Endothelial cell (in vitro differentiated cells): Measurements from ENCODE around the gene SRL. TPM values are rescaled to one million over a fixed set of nuclear protein-coding genes. Genes with fewer than 3 reads are reported as not detected.

Experiments
- DNase-seq: peaks from one replicate; pipeline ENCODE4 v3.0.0; 2021; ENCODE audit warnings: low spot score
- H3K27ac Mint-ChIP-seq: one replicate; pipeline ENCODE4 v1.8.0; 2021; ENCODE audit warnings: mixed read lengths, inconsistent platforms; ENCODE audit not compliant: unreplicated experiment
- H3K27me3 Mint-ChIP-seq: one replicate; pipeline ENCODE4 v1.8.0; 2021; ENCODE audit warnings: mild to moderate bottlenecking, moderate library complexity, mixed read lengths, inconsistent platforms; ENCODE audit not compliant: unreplicated experiment
- H3K36me3 Mint-ChIP-seq: one replicate; pipeline ENCODE4 v1.8.0; 2021; ENCODE audit warnings: mild to moderate bottlenecking, low read depth, mixed read lengths, inconsistent platforms; ENCODE audit not compliant: unreplicated experiment
- H3K4me1 Mint-ChIP-seq: one replicate; pipeline ENCODE4 v1.8.0; 2021; ENCODE audit warnings: mild to moderate bottlenecking, mixed read lengths, inconsistent platforms; ENCODE audit not compliant: unreplicated experiment
- H3K4me3 Mint-ChIP-seq: one replicate; pipeline ENCODE4 v1.8.0; 2021; ENCODE audit warnings: mild to moderate bottlenecking, mixed read lengths, inconsistent platforms; ENCODE audit not compliant: unreplicated experiment
- H3K9me3 Mint-ChIP-seq: one replicate; pipeline ENCODE4 v1.8.0; 2021; ENCODE audit warnings: mixed read lengths, inconsistent platforms; ENCODE audit not compliant: unreplicated experiment
- CTCF ChIP-seq: fragments of 200-600 bp; sonication (generic); IDR thresholded peaks from one replicate; pipeline ENCODE4 v1.5.0; 2021; ENCODE audit warnings: antibody characterized with exemption; ENCODE audit not compliant: unreplicated experiment
- total RNA-seq: library from RNA; stranded (reverse); fragmentation: NEBNext Ultra II Directional; extraction: Animal tissue kit (Norgen Biotek cat#: 25700); gene quantifications from one replicate; pipeline ENCODE4 v1.2.1, GENCODE V29; 2021; ENCODE audit not compliant: unreplicated experiment

Gene SRL
- total RNA-seq, 1 donor from 2014 or later = 0.26 TPM

DNA sequence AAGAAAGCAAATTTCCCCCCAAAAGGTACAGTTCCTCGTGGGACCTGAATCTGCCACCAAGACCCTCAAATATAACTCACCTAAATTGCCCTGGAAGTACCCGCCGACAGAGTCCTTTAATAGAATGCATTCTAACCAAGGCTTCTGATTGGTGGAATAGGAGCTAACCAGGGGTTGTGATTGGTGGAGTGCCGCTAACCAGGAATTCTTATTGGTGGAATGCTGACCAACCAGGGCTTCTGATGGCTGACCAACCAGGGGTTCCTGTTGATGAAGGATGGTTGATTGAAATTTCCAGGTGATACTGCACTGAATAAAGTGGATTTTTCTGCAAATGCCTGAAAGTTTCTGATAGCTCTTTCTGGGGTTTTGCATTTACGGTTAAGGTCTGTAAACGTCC, 24.5 kb upstream of the SRL start:
- Mint-ChIP-seq H3K9me3 (no peaks in the 10 kb centered on the region), H3K4me3 (no peak overlapping the region), H3K36me3 (peaks cover 5% of the 10 kb centered on the region), H3K27me3 (peaks cover 12% of the 10 kb centered on the region), H3K27ac (no peak overlapping the region), H3K4me1 (peaks cover 2% of the 10 kb centered on the region)
- no peak for DNase-seq
- TF ChIP-seq CTCF = no peak

GRCh38 chr16:4265676-4266075, 23.8 kb upstream of the SRL start:
- peaks cover 5% of the 10 kb centered on the region for H3K36me3 Mint-ChIP-seq

DNA sequence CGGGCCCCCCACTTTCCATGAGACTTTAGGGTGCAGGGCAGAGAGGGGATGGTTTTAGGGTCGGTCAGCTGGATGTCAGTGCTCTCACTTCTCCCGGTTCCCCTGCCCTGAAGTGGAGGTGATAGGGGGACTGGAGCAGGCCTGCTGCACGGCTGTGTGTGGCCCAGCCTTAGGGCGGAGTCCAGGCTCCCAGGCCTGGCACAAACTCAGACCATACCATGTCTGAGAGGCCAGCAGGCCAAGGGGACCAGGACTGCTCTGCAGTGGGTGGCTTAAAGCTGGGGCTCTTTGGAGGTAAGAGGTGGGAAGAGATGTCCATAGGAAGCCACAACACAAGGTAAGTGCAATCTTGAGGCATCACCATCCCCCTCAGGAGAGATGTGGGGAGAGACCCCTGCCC, 22.7 kb upstream of the SRL start:
- Mint-ChIP-seq H3K9me3 (no peaks in the 10 kb centered on the region), H3K27me3 (peaks cover 12% of the 10 kb centered on the region), H3K4me3 (no peak overlapping the region), H3K36me3 (peaks cover 5% of the 10 kb centered on the region), H3K27ac (no peak overlapping the region), H3K4me1 (no peaks in the 10 kb centered on the region)
- no peak for DNase-seq
- no peak for TF ChIP-seq CTCF

More at GRCh38 chr16:4265676-4266075, 23.8 kb upstream of the SRL start:
- peaks cover 12% of the 10 kb centered on the region for H3K27me3 Mint-ChIP-seq
- H3K9me3 Mint-ChIP-seq = no peaks in the 10 kb centered on the region
- no peak overlapping the region for H3K4me3 Mint-ChIP-seq
- H3K27ac Mint-ChIP-seq = no peak overlapping the region
- H3K4me1 Mint-ChIP-seq = peaks cover under 1% of the 10 kb centered on the region
- no peak for TF ChIP-seq CTCF
- DNase-seq = no peak

GRCh38 chr16:4263504-4264436, 21.9 kb upstream of the SRL start:
- no peak overlapping the region for H3K4me3 Mint-ChIP-seq
- TF ChIP-seq CTCF = no peak
- DNase-seq = peak; percentile 49
- peaks cover 5% of the 10 kb centered on the region for H3K36me3 Mint-ChIP-seq
- H3K27me3 Mint-ChIP-seq = peaks cover 12% of the 10 kb centered on the region
- H3K9me3 Mint-ChIP-seq = no peaks in the 10 kb centered on the region
- H3K27ac Mint-ChIP-seq = peak overlapping the region; percentile 9
- H3K4me1 Mint-ChIP-seq = no peaks in the 10 kb centered on the region

GRCh38 chr16:4262303-4262835, 20.5 kb upstream of the SRL start:
- no peaks in the 10 kb centered on the region for H3K4me1 Mint-ChIP-seq
- no peak for TF ChIP-seq CTCF
- H3K9me3 Mint-ChIP-seq = no peaks in the 10 kb centered on the region
- peaks cover under 1% of the 10 kb centered on the region for H3K36me3 Mint-ChIP-seq
- no peak overlapping the region for H3K4me3 Mint-ChIP-seq
- peaks cover 12% of the 10 kb centered on the region for H3K27me3 Mint-ChIP-seq
- no peak overlapping the region for H3K27ac Mint-ChIP-seq
- DNase-seq = no peak
